Caki2 (cell line): ENCODE results near the gene CACNA1C. TPM values are rescaled to one million over a fixed set of nuclear protein-coding genes. Genes with fewer than 3 reads are reported as not detected.

Experiments
- DNase-seq: peaks from one replicate; pipeline ENCODE4 v3.0.0-alpha.2; 2015; ENCODE audit warnings: low read depth
- in situ Hi-C: cut with HindIII; loops from 2 replicates; pipeline ENCODE4 v1.10.0; 2016; ENCODE audit warnings: low sequenced_read_pairs, low pct_unique_long_range_greater_than_20kb, mixed read lengths
- total RNA-seq: library from RNA; depleted of rRNA; stranded (reverse); fragments of >200 nt; shearing (Covaris generic); gene quantifications from 2 replicates; pipeline ENCODE4 v1.2.3, GENCODE V29; 2014; ENCODE audit warnings: low replicate concordance

Gene CACNA1C
- total RNA-seq, 1 experiment from 2014 or later, result 1.2 TPM

DNA sequence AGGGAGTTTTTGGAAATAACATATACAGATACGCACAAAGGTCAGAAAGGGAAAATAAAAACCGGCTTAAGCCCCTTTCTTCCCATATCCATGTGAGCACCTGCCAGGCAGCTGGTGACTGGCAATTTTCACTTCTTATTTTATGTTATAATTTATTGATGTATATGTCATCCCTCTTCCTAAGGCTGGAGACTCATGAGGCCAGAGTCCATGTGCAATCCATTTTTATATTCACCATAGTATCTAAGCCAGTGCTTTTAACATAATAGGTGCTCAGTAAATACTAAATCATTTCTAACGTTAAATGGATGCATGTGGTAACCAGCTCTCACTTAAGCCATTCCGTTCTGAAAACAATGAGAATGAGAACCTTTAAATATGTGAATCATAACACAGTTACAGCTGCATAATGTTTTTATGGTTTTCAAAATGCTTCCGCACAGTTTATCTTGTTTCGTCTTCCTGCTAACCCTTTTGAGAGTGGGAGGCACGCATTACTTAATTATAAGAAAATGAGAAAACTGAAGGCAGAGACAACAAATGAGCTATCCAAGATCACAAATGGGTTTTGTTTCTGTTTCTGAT, 178.3 kb downstream of the CACNA1C start:
- no peak for DNase-seq
- in situ Hi-C loops, result no loop called here

DNA sequence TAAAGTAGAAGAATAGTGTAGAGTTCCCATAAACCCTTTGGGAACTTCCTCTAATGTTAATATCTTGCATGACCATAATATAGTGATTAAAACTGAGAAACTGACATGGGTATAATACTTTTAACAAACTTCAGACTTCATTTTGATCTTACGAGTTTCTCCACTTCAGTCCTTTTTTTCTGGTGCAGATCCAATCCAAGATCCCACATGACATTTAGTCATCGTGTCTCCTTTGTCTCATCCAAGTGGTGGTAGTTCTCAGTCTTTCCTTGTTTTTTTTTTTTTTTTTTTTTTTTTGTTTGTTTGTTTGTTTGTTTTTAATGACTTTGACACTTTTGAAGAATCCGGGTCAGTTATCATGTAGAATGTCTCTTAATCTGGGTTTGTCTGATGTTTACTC, 179.2 kb downstream of the CACNA1C start:
- no peak for DNase-seq
- in situ Hi-C loops, result no loop called here

DNA sequence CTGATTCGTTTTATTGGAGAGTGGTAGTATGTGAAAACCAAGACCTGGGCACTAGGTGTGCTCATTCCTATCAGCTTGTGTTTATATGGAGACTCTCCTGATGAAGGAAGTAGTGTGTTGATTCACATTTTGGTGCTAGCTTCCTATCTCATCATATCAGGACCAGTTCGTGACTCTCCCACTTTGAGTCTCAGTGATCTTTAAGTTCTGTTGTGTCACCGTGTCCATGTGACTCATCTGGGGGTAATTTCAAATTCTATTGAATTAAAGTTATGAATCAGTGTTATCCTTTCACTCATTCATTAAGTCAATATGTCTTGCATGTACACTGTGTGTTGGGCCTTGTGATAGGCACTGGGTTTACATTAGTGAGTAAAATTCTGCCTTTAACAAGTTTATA, 180.2 kb downstream of the CACNA1C start:
- in situ Hi-C loops, result no loop called here
- DNase-seq, result no peak

DNA sequence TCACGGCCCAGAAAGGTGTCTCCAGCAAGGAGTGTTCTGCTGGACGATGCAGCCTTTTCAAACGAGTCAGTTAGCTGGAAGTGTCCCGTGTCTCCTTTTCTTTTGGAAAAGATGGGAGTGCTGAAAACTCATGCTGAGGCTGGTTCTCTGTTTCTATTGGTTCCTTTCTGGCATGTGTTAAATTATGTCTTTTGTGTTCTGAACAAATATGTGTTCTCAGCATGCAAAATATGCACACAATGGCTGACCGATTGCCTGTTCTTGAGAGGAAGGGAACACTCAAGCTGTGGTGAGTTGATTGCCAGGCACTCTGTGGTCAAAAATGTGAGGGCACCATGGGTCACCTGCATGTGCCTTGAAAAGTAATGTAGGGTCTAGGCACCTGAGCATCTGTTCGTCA, 181.3 kb downstream of the CACNA1C start:
- in situ Hi-C loops, result no loop called here

DNA sequence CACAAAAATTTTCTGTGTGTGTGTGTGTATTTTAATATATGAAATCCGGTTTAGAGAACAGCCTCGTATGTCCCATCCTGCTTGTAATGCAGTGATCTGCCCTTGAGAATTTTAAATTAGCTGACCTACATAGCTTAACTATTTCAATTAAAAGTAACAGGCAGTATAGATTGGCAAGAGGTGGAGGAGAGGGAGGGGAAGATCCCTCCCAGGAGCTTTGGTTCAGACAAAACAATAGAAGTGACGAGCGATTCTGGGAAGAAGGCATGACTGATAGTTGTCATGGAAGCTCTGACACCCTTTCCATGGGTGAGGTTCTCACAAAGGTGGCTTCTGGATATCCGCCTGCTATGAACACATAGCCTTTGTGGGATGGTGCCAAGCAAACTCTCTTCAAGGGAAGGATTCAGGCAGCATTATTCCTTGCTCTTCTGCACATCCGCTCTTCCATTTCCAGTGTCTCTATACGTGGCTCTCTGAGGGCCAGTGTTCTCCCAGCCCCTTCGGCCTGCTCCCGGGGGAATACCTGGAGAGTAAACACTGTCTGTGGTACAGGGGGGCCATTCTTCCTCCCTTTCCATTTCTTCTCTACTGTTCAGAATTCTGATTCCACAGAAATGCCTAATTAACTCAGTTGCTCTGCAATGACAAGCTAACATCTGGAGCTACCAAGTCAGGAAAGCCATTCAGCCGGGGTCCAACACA, 182.0 kb downstream of the CACNA1C start:
- in situ Hi-C loops, result no loop called here

More for the DNA sequence above, 181.3 kb downstream of the CACNA1C start:
- no peak for DNase-seq

DNA sequence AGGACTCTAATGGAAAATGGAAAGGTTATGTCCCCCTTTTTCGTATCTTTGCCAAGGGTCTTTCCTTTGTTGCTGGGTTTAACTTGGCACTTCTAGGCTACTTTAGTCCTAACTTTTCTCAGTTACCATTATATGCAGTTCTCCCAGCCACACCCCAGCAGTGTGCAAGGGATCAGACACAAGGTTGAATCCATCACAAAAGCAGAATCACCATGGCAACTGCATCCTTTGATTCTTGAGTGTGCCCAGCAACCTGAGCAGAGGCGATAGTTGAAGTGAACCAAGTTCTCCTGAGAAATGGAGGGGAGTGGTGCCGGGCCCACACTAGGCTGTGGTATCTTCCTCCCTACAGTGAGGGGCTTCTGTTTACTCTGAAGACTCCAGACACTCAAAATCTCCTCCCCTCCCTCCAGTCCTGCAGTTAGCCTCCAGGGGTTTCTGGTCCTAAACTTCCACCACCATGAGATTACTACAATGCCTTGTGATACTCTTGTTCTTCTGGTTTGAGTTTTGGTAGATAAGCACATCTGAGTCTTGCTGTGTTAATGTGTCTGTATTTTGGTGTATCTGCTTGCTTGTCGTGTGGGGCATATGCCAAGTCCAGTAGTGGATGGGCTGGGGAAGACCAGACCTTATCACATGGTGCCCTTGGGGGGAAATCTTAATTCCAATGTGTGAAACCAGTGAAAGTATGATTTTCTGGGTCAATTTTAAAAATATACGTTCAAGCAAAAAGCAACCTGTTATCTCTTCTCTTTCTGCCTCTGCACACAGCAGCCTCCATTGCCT, 183.9 kb downstream of the CACNA1C start:
- DNase-seq, result no peak
- in situ Hi-C loops, result no loop called here

More for the DNA sequence above, 182.0 kb downstream of the CACNA1C start:
- DNase-seq, result no peak

DNA sequence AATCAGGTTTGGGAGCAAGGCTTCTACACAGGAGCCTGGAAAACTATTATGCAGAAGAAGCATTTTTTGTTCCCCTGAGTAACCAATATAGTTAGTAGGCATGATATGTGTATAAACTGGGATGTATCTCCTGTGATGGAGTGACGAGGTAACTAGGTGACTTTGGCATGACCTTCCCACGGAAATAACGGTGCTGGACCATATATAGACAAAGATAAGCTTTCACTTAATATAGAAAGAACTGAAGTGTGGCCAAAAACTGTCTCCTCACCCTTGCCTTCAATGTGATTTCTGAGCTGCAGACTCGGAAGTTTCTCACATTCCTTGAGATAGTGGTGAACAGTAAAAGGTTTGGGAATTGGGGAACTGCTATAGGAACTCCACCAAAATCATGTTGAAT, 185.3 kb downstream of the CACNA1C start:
- in situ Hi-C loops, result no loop called here
- no peak for DNase-seq

DNA sequence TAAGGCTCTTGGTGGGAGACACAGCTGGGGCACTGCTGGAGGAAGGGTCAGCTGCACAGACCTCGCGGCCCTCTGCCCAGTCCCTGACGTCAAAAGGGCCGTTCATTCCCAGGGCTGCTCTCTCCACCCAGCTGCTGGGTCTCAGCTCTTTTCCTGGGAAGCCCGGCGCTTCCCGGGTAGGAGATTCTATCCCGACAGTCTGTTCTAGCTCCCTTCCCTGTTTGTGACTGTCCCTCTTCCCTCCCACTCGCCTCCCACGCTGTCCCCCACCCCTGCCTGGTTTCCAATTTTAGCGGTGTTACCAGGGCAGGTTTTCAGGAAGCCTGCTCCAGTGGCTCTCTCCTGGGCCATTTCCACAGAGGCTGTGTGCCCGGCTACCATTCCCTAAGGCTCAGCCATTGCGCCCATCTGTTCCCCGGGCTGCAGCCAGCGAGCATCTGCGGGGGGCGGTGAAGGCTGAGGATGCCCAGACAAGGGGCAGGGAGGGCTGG, 186.6 kb downstream of the CACNA1C start:
- no peak for DNase-seq
- in situ Hi-C loops, result no loop called here

DNA sequence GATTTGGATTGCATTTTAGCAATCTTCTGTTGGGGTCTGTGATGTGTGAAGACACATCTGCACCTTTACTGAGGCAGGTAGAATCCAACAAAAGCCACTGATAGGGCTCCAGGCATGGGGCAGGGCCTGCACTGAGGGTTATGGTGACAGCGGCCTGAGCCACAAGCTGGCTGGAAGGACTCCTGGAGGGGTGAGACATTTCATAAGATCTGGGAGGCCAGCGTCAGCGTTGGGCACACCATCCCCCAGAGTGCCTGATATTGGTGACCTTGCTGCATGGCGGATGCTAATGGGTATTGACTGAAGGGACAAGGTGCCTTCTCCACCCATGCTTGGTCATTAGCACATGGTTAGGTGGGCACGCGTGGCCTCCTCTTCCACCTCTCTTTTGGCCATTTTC, 187.6 kb downstream of the CACNA1C start:
- in situ Hi-C loops, result no loop called here
- no peak for DNase-seq

DNA sequence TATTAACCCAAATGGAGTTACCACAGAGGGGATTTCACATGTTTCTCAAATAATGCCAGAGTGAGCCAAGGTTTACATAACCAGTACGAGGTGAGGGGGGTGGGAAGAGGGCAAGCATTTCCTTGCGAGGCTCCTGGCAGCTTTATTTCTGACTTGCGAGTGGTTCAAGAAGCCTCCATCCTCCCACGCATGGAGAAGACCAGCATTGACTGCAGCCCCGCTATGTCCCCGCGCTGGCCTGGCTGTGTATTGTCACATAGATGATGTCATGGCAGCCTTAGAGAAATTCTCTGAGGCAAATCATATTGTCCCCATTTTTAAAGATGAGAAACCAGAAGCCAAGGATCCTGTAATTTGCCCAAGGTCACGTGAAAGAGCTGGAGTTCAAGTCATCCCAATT, 188.2 kb downstream of the CACNA1C start:
- DNase-seq, result no peak
- in situ Hi-C loops, result no loop called here

DNA sequence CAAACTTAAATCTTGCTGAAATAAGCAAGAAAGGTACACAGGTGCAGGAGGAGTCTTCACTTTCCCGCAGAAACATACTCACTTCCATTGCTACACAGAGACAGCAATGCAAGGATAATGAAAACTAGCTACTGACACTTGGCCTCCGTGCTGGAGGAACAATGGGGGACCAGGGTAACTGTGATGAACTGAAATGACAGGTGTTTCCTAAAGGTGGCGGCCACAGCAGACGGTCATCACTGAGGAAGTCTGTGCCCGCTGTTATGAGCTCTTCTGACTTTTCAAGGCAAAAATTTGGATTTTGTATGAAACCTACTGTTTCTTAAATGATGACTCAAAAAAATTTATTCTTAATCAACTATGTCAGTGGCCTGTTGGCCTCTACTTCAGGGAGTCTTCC, 189.4 kb downstream of the CACNA1C start:
- no peak for DNase-seq
- in situ Hi-C loops, result no loop called here

DNA sequence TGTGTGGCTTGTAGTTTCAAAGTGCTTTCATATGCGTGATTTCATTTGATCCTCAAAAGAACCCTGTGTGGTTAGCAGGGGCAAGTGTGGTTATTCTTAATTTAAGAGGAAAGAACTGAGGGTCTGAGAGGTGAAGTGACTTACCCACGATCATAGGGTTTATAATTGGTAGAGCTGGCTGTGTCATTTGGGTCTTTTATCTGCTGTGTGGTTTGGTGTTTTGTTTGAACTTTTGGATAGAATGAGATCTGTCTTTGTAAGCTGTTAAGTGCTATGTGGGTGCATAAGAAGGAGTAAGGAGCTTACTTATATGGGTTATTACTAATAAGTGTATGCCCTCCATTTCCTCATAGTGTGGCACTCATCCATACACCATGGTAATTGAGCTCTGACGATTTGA, 190.0 kb downstream of the CACNA1C start:
- in situ Hi-C loops, result no loop called here
- DNase-seq, result no peak

DNA sequence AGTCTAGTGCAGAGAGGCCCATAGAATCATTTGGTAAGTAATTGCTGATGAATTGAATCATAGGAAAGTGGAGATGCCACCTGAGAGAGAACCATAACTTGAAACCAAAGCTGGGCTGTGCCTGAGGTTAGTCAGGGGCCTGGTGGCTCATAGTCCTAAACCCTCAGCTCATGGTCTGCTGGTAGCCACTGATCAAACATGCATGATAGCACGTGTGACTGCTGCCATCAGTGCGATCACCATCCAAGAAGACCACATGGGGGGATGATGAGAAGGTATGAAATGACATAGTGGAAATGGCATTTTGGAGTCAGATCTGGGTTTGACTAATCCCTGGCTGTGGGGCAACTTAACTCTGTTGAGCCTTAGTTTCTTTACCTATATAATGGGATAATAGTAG, 190.5 kb downstream of the CACNA1C start:
- in situ Hi-C loops, result no loop called here

DNA sequence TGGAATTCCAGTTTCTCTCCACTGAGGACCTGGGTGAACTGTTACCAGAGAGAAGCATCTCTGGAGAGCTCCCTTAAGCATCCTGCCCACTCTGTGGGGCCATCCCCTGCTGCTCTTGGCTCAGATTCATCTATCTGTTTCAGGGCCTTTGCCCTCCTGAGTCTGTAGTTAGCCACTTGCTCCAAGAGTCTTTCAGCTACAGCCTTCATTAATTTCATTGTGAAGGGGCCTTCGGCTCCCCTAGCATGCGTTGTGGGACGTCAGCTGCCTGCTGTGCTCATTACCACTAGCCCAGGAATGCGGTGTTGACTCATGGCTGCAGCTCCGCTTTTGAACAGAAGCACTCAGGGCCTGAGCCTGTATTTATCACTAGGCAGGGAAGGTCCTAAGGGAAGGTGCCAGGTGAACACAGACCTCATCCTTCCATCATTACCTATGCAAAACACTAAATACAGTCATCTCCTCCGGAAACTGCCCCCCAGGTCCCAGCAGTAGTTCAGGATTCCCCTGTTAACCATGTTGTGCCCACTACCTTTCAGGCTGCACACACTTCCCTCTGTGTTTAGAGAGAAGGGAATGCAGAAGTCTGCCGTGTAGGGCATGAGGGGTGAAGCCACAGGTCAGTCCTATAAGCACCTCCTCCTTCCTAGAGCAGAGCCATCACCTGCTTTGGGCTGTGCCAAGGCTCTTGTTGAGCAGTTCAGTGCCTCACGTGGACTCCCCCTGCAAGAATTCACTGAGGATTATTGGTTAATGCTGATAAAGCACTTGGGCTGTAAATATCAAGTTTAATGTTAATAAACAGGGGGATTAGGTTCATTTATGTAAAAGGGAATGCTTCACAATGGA, 191.4 kb downstream of the CACNA1C start:
- in situ Hi-C loops, result no loop called here
- peak; percentile 76 for DNase-seq

More for the DNA sequence above, 190.5 kb downstream of the CACNA1C start:
- DNase-seq, result no peak

DNA sequence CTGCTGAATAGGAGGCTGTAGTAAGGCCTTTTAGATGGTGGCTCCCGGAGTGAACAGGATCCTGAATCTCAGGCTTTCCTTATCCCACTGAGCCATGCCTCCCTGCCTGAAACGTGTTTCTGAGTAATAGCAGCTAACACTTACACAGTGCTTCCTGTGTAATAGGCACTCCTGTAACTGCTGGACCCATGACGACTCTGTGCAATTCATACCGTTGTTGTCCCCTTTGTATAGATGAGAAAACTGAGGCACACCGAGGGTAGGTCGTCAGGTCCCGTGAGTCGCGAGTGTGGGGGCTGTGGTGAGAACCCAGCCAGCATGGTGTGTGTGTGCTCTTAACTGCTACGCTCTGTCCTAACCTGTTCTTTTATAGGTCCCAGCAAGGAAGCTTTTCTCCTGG, 193.6 kb downstream of the CACNA1C start:
- in situ Hi-C loops, result no loop called here
- no peak for DNase-seq

DNA sequence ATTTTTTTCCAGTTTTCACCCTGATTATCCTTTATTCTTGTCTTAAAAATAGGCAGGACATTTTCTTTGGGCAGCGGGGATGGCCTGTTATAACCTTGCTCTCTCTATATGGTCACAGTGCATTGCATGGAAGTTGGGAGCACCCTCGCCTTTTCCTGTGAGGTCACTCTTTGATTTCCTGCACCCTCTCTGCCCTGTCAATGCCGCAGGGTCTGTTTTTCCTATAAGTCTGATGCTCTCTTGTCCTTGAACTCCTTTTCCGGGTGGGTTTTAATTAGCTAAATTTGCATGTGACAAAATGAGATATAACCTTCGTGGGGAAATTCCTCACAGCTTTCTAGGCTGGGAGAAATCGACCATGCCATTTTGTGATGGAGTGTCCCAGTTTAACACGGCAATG, 194.3 kb downstream of the CACNA1C start:
- no peak for DNase-seq
- in situ Hi-C loops, result no loop called here

DNA sequence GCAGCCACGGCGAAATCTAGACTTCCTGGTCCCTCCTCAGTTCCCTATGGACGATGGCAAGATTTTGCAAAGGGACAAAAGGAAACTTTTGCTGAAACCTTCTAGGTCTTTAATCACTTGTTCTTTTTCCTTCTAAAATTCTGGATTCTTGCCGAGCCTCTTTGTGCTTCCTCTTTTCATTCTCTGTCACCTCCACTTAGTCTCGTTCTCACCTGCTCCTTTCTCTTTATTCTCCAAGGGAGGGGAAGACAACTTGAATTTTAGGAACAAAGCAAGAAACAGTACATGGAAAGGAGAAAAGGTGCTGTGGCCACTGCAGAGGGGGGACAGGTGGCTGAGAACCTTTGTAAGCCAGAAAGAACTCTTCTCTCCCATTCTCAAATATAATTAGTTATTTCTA, 194.8 kb downstream of the CACNA1C start:
- no peak for DNase-seq
- in situ Hi-C loops, result no loop called here

DNA sequence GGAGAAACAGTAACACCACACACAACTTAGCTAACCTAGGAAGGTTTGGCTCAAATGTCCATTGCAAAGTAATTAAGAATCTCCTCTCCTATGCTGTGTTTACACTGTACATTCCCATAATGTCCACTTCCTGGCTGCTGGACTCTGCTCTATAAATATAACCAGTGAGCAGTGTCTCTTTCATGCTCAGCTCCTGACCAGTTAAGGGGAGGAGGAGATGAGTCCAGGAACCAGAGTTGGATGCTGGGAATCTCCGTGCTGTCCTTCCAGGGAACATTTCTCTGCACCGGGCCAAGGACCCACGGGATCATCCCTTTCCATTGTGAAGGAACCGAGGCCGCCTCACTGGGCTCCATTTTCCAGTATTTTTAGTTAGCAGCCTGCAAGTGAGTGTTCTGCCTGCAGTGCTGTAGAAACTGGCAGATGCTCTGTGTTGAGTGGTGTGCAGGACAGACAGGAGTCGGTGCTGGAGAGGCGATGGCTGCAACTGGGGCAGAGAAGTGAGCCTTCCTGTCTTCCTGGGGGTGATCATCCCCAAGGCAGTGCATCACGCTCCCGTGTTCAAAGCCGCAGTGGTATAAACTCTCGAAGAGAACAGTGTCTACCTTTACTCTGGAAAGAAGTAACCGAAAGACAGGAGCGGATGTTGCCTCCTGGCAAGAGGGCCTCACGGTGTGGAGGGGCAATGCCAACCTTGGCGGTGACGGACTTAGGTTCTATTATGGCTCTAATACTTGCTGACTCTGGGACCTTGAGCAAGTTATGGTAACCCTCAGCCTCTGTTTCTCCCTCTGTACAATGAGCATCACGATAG, 195.5 kb downstream of the CACNA1C start:
- DNase-seq, result no peak
- in situ Hi-C loops, result no loop called here
